ENCODE data around the gene TMOD1. TPM values are rescaled to one million over a fixed set of nuclear protein-coding genes. Genes with fewer than 3 reads are reported as not detected.
"Not testable (repeated sequence)": the region's sequence is repeated elsewhere in the genome, so short reads cannot be mapped to it uniquely, and the experiment has no call there.

TMOD1 gene
- total RNA-seq, 1 experiment from 2014 or later = 1.0 TPM

DNA sequence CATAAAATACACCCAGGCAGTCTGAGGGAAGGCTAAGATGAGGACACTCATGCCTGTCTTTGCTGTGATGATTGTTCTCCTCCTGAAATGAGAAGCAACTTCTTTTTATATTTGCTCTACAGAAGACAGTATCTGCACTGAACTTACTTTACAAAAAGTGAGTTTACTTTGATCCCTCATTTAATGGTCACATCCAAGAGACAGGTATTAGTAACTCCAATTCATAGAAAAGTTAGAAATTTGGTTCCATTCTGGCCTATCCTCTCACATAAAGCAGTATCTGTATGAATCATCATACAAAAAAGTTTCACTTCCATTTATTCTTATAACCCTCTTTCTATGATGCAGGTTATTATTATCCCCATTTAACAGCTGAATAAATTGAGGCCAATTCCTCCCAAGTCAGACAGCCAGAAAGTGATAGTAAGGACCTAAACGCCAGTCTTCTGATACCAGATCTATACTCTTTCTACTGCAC lies 116.5 kb downstream of the TMOD1 start (continued):
- TF ChIP-seq, protein P1, sequence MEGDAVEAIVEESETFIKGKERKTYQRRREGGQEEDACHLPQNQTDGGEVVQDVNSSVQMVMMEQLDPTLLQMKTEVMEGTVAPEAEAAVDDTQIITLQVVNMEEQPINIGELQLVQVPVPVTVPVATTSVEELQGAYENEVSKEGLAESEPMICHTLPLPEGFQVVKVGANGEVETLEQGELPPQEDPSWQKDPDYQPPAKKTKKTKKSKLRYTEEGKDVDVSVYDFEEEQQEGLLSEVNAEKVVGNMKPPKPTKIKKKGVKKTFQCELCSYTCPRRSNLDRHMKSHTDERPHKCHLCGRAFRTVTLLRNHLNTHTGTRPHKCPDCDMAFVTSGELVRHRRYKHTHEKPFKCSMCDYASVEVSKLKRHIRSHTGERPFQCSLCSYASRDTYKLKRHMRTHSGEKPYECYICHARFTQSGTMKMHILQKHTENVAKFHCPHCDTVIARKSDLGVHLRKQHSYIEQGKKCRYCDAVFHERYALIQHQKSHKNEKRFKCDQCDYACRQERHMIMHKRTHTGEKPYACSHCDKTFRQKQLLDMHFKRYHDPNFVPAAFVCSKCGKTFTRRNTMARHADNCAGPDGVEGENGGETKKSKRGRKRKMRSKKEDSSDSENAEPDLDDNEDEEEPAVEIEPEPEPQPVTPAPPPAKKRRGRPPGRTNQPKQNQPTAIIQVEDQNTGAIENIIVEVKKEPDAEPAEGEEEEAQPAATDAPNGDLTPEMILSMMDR (IDR thresholded peaks at IDR 0.05) = no peak

DNA sequence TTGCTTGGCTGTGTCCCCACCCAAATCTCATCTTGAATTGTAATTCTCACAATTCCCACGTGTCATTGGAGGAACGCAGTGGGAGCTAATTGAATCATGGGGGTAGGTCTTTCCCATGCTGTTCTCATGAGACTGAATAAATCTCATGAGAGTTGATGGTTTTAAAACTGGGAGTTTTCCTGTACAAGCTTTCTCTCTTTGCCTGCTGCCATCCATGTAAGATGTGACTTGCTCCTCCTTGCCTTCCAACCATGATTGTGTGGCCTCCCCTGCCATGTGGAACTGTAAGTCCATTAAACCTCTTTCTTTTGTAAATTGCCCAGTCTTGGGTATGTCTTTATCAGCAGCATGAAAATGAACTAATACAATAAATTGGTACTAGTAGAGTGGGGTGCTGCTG lies 118.6 kb downstream of the TMOD1 start:
- H3K4me3 Mint-ChIP-seq; POLR2A ChIA-PET; DNase-seq (ENCODE audit: low spot score); H3K27ac Mint-ChIP-seq; CTCF ChIA-PET; ATAC-seq; H3K27me3 Mint-ChIP-seq (ENCODE audit: low read depth); H3K4me1 Mint-ChIP-seq: not testable (repeated sequence)
- Mint-ChIP-seq H3K9me3 (peaks cover 41% of the 10 kb centered on the region), H3K36me3 (peaks cover 70% of the 10 kb centered on the region)

DNA sequence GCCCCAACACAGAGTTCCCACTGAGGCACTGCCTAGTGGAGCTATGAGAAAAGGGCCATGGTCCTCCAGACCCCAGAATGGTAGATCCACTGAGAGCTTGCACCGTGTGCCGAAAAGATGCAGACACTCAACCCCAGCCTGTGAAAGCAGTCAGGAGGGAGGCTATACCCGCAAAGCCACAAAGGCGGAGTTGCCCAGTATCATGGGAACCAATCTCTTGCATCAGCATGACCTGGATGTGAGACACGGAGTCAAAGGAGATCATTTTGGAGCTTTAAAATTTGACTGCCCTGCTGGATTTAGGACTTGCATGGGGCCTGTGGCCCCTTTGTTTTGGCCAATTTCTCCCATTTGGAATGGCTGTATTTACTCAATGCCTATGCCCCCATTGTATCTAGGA lies 121.0 kb downstream of the TMOD1 start:
- POLR2A ChIA-PET; H3K4me1 Mint-ChIP-seq; ATAC-seq; H3K27me3 Mint-ChIP-seq (ENCODE audit: low read depth); DNase-seq (ENCODE audit: low spot score); CTCF ChIA-PET; H3K27ac Mint-ChIP-seq; H3K4me3 Mint-ChIP-seq: not testable (repeated sequence)
- Mint-ChIP-seq H3K36me3 (peaks cover 76% of the 10 kb centered on the region), H3K9me3 (peaks cover 41% of the 10 kb centered on the region)

DNA sequence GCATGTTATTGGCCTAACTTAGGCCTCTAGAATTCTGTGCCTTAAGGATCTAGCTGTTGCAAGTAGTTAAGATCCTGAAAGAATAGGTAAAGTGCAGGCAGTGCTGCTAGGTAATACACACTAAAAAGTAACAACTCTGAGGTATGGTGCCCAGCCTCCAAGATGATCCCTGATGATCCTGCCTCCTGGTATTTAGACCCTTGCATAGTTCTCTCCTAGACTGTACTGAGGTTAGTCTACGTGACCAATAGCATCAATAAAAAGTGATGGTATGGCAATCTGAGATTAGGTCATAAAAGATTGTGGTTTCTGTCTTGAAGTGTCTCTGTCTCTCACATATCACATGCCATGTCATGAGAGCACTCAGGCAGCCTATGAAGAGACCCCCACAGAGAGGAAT lies 122.5 kb downstream of the TMOD1 start:
- no peak overlapping the region for H3K4me3 Mint-ChIP-seq
- CTCF ChIA-PET = no interaction called here

DNA sequence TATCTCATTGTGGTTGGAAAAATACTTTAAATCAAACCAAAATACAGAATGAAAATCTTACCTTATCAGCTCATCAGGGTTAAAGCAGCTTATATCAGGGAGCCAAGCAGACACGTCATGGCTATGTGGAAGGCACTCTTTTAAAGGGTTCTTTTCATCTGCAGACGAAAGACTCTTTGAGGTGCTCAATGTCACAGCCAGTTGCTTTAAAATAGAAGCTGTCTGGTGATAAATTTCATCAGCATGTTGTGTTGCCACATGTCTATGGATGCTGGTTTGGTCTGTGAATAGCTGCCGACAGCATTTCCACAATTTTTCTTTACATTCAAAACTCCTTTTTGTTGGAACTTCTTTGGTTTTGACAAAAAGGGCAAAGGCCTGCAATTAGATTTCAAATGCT lies 124.2 kb downstream of the TMOD1 start:
- DNase-seq (ENCODE audit: low spot score) = no peak
- TF ChIP-seq, protein P2, sequence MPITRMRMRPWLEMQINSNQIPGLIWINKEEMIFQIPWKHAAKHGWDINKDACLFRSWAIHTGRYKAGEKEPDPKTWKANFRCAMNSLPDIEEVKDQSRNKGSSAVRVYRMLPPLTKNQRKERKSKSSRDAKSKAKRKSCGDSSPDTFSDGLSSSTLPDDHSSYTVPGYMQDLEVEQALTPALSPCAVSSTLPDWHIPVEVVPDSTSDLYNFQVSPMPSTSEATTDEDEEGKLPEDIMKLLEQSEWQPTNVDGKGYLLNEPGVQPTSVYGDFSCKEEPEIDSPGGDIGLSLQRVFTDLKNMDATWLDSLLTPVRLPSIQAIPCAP (CRISPR knock-in tag; IDR thresholded peaks at IDR 0.05) = no peak
- TF ChIP-seq ELF4 (CRISPR knock-in tag; IDR thresholded peaks at IDR 0.05; ENCODE audit: low read depth) = no peak
- no peaks in the 10 kb centered on the region for H3K27me3 Mint-ChIP-seq (ENCODE audit: low read depth)
- peaks cover 55% of the 10 kb centered on the region for H3K36me3 Mint-ChIP-seq
- ChIA-PET CTCF (interaction anchor here (1.1 to 1.8 kb wide), 2 partner anchors 10 to 27 kb away, joined by 4 read pairs; no protein-coding TSS in a partner anchor), POLR2A (no interaction called here)
- H3K27ac Mint-ChIP-seq = no peak overlapping the region
- no peak for ATAC-seq
- H3K4me1 Mint-ChIP-seq = peaks cover 23% of the 10 kb centered on the region
- H3K9me3 Mint-ChIP-seq = peaks cover 35% of the 10 kb centered on the region
- H3K4me3 Mint-ChIP-seq = no peak overlapping the region

More for the DNA sequence above, 122.5 kb downstream of the TMOD1 start:
- Mint-ChIP-seq H3K36me3 (peaks cover 65% of the 10 kb centered on the region), H3K4me1 (peaks cover 11% of the 10 kb centered on the region), H3K27me3 (ENCODE audit: low read depth) (no peaks in the 10 kb centered on the region), H3K9me3 (peaks cover 41% of the 10 kb centered on the region), H3K27ac (no peak overlapping the region)
- POLR2A ChIA-PET = no interaction called here
- DNase-seq (ENCODE audit: low spot score) = no peak
- ATAC-seq = no peak
- TF ChIP-seq ZNF263 (CRISPR knock-in tag; IDR thresholded peaks at IDR 0.05; ENCODE audit: low read depth) (no peak), TEAD1 (CRISPR knock-in tag; IDR thresholded peaks at IDR 0.05) (no peak), ELF4 (CRISPR knock-in tag; IDR thresholded peaks at IDR 0.05; ENCODE audit: low read depth) (no peak)
- TF ChIP-seq, protein P3, sequence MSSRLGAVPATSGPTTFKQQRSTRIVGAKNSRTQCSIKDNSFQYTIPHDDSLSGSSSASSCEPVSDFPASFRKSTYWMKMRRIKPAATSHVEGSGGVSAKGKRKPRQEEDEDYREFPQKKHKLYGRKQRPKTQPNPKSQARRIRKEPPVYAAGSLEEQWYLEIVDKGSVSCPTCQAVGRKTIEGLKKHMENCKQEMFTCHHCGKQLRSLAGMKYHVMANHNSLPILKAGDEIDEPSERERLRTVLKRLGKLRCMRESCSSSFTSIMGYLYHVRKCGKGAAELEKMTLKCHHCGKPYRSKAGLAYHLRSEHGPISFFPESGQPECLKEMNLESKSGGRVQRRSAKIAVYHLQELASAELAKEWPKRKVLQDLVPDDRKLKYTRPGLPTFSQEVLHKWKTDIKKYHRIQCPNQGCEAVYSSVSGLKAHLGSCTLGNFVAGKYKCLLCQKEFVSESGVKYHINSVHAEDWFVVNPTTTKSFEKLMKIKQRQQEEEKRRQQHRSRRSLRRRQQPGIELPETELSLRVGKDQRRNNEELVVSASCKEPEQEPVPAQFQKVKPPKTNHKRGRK (CRISPR knock-in tag; IDR thresholded peaks at IDR 0.05; ENCODE audit: borderline replicate concordance) = no peak

DNA sequence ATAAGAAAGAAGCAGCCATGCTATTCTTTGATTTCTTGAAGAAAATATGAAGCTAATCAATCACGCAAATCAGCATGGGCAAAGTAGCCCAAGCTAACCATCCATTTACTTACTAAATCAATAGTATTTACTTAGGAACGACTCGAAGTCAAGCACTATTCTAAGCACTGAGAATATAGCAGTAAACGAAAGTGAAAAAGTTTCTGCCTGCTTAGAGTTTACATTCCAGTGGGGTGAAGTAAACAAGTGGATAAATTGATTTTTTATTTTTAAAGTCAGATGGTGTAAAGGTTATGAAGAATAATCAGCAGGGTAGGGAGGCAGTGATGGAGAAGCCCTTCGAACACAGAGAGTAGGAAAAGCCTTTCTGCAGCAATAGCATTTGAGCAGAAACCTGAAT lies 126.2 kb downstream of the TMOD1 start:
- peaks cover 35% of the 10 kb centered on the region for H3K36me3 Mint-ChIP-seq
- CTCF ChIA-PET = interaction anchor here (1.5 kb wide), 1 partner anchor 268 kb away, joined by 3 read pairs; no protein-coding TSS in a partner anchor
- peaks cover 15% of the 10 kb centered on the region for H3K9me3 Mint-ChIP-seq
- no peak for ATAC-seq
- H3K27ac Mint-ChIP-seq = no peak overlapping the region
- POLR2A ChIA-PET = no interaction called here
- peaks cover 25% of the 10 kb centered on the region for H3K4me1 Mint-ChIP-seq
- no peaks in the 10 kb centered on the region for H3K27me3 Mint-ChIP-seq (ENCODE audit: low read depth)
- no peak overlapping the region for H3K4me3 Mint-ChIP-seq
- DNase-seq (ENCODE audit: low spot score) = no peak
- TF ChIP-seq, protein P4, sequence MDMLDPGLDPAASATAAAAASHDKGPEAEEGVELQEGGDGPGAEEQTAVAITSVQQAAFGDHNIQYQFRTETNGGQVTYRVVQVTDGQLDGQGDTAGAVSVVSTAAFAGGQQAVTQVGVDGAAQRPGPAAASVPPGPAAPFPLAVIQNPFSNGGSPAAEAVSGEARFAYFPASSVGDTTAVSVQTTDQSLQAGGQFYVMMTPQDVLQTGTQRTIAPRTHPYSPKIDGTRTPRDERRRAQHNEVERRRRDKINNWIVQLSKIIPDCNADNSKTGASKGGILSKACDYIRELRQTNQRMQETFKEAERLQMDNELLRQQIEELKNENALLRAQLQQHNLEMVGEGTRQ (CRISPR knock-in tag; IDR thresholded peaks at IDR 0.05) = no peak
- no peak for TF ChIP-seq NR1H2 (CRISPR knock-in tag; IDR thresholded peaks at IDR 0.05)
- TF ChIP-seq, protein P5, sequence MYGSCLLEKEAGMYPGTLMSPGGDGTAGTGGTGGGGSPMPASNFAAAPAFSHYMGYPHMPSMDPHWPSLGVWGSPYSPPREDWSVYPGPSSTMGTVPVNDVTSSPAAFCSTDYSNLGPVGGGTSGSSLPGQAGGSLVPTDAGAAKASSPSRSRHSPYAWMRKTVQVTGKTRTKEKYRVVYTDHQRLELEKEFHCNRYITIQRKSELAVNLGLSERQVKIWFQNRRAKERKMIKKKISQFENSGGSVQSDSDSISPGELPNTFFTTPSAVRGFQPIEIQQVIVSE (CRISPR knock-in tag; IDR thresholded peaks at IDR 0.05; ENCODE audit: borderline replicate concordance) = no peak
- TF ChIP-seq, protein P6, sequence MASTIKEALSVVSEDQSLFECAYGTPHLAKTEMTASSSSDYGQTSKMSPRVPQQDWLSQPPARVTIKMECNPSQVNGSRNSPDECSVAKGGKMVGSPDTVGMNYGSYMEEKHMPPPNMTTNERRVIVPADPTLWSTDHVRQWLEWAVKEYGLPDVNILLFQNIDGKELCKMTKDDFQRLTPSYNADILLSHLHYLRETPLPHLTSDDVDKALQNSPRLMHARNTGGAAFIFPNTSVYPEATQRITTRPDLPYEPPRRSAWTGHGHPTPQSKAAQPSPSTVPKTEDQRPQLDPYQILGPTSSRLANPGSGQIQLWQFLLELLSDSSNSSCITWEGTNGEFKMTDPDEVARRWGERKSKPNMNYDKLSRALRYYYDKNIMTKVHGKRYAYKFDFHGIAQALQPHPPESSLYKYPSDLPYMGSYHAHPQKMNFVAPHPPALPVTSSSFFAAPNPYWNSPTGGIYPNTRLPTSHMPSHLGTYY (CRISPR knock-in tag; IDR thresholded peaks at IDR 0.05) = no peak
- TF ChIP-seq SMAD3 (CRISPR knock-in tag; IDR thresholded peaks at IDR 0.05; ENCODE audit: borderline replicate concordance) = no peak
- no peak for TF ChIP-seq IRF2 (CRISPR knock-in tag; IDR thresholded peaks at IDR 0.05; ENCODE audit: borderline replicate concordance, low read depth)
- no peak for TF ChIP-seq ZNF232 (CRISPR knock-in tag; IDR thresholded peaks at IDR 0.05)
- TF ChIP-seq ESRRA (CRISPR knock-in tag; IDR thresholded peaks at IDR 0.05; ENCODE audit: borderline replicate concordance) = no peak
- TF ChIP-seq TCF7 (CRISPR knock-in tag; IDR thresholded peaks at IDR 0.05; ENCODE audit: low read depth) = no peak

All from WTC11 (cell line).